DND-41 (cell line): ENCODE data around the gene SF3A1.

ENCODE experiments used
- CTCF ChIP-seq: IDR thresholded peaks from 2 replicates; pipeline ENCODE4 v1.5.1; 2012; ENCODE audit warnings: borderline replicate concordance, low read length, moderate library complexity, mild to moderate bottlenecking; ENCODE audit not compliant: poor library complexity, severe bottlenecking; ENCODE audit errors: extremely low read depth
- EZH2 ChIP-seq: IDR thresholded peaks from 3 replicates; pipeline ENCODE4 v1.6.1; 2012; ENCODE audit warnings: borderline replicate concordance, low read depth, mild to moderate bottlenecking, moderate library complexity, low read length, inconsistent platforms; ENCODE audit not compliant: severe bottlenecking

GRCh38 chr22:30380011-30380410, 23.3 kb upstream of the SF3A1 start:
- TF ChIP-seq EZH2 (no peak), CTCF (no peak)
